Activated naive CD8-positive, alpha-beta T cell treated with anti-CD3 and anti-CD28 coated beads, Interleukin-2, amount 10 ng/mL, durations not matched to agents 7 days and 5 days (primary cell): ENCODE data around the gene NKAP. TPM values are rescaled to one million over a fixed set of nuclear protein-coding genes. Genes with fewer than 3 reads are reported as not detected.
A peak's percentile ranks its signal among the peaks of the same experiment; 100 is the strongest.
"Not testable (repeated sequence)": the region's sequence is repeated elsewhere in the genome, so short reads cannot be mapped to it uniquely, and the experiment has no call there.

ENCODE experiments used
- ATAC-seq: fragments of 150-1000 bp; cut with Tn5 transposase; one replicate; pipeline ENCODE4 v1.10.0; 2021; ENCODE audit warnings: low read depth, moderate library complexity
- POLR2A ChIA-PET: fragments of 350-600 bp; sonication (Branson Sonifier 250); formaldehyde crosslinking; loops from one replicate; lab custom pipeline; 2021; ENCODE audit warnings: antibody characterized with exemption; lab: Charles Lee
- DNase-seq: peaks from one replicate; pipeline ENCODE4 v3.0.0; 2021
- H3K27ac Mint-ChIP-seq: one replicate; pipeline ENCODE4 v1.8.0; 2022; ENCODE audit warnings: mild to moderate bottlenecking, mixed read lengths
- H3K27me3 Mint-ChIP-seq: one replicate; pipeline ENCODE4 v1.8.0; 2022; ENCODE audit warnings: mild to moderate bottlenecking, moderate library complexity, mixed read lengths
- H3K36me3 Mint-ChIP-seq: one replicate; pipeline ENCODE4 v1.8.0; 2021; ENCODE audit warnings: mild to moderate bottlenecking, mixed read lengths
- H3K4me1 Mint-ChIP-seq: one replicate; pipeline ENCODE4 v1.8.0; 2021; ENCODE audit warnings: mixed read lengths
- H3K4me3 Mint-ChIP-seq: one replicate; pipeline ENCODE4 v1.8.0; 2022; ENCODE audit warnings: mild to moderate bottlenecking, moderate library complexity, mixed read lengths
- H3K9me3 Mint-ChIP-seq: one replicate; pipeline ENCODE4 v1.8.0; 2021; ENCODE audit warnings: mixed read lengths
- total RNA-seq, 2 experiments: library from RNA; stranded (reverse); gene quantifications; one replicate each; pipeline ENCODE4 v1.2.3, GENCODE V29; 2021

The NKAP gene
- 10 to 100 TPM; 10.3 to 11.4 TPM for total RNA-seq

DNA sequence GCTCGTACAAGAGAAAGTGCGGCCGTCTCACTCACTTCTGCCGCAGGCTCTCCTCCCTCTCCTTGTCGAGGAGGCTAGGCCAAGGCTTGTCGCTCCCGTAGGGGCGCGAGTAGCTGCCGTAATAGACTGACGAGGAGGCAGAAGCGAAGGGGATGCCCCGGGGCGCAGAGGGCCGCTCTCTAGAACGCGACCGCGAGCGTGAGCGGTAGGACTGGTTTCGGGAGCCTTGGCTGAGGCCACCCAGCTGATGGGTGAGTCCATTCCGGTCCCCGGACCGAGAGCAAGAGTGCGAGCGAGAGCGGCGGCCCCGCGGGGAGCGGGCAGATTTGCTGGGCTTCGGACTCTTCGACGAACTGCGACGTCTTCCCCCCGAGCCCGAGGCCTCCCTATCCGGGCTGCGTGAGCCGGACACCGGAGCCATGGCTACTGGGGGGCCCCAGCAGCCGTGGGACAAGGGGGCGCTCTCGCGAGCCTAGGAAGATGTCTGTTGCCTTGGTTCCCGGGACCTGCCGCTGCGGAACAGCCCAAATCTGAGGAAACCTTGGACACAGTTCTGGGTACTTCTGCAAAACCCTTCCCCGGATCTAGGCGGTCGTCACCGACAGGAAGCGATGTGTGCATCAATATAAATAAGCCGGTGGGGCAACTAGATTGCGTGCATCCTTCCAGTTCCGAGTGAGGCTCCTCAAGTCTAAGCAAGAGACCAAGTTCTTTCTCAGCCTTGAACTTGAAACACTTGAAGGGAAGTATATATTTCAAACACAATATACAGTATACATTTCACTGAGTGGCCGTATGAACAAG is at the start of gene NKAP:
Gene NKAP (minus strand): TSS at position 567 of the 804 bp plus-strand sequence. CDS start 146 bp downstream, at position 421.
- ATAC-seq: peak; percentile 83
- H3K36me3 Mint-ChIP-seq: peaks cover 1% of the 10 kb centered on the region
- H3K27me3 Mint-ChIP-seq: peaks cover under 1% of the 10 kb centered on the region
- DNase-seq: peak; percentile 78
- POLR2A ChIA-PET: interaction anchor here (1.0 to 1.9 kb wide), 2 partner anchors 12 to 122 kb away, joined by 4 to 7 read pairs; no protein-coding TSS in a partner anchor
- peak within 1 kb of the TSS; percentile 99 for H3K27ac Mint-ChIP-seq
- H3K4me3 Mint-ChIP-seq: peak within 1 kb of the TSS; percentile 100
- H3K9me3 Mint-ChIP-seq: no peaks in the 10 kb centered on the region
- H3K4me1 Mint-ChIP-seq: peaks cover 17% of the 10 kb centered on the region

DNA sequence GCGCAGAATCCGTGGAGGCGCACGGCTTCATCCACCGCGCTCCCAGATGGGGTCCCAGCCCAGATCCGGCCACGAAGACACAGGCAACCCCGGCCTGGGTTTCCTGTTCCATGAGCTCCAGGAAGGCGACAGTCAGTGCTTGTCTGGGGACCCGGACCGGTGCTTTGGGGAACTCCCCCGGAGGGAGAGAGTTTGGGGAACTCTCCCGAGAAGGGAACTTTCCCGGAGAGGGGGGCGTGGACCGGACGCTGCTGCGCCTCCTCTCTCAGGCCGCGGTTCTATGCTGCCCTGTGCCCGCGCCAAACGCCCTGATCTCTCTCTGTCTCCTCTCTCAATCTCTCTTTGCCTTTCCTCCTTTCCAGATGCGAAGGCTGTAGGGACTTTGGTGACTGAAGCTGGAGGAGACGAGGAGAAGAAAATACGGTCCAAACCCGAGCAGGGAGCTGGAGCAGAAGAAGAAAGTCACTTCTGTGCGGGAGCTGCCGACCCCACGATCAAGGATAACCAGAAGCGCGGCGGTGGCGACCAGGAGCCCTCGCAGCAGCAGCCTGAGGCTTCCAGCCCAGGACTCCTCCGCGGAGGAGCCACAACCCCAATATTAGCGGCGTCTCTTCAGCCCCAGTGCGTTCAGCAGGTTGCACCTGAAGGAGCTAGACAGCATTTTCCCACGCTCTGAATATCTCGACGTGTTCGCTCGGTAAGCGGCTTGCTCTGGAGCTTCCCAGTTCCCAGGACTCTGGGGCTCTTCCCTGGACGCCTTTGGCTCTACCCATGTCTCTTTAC is 47.6 kb upstream of the NKAP start:
- POLR2A ChIA-PET: interaction anchor here (0.5 kb wide), 1 partner anchor 119 kb away, joined by 4 read pairs; no protein-coding TSS in a partner anchor
- H3K36me3 Mint-ChIP-seq: no peaks in the 10 kb centered on the region
- peak overlapping the region; percentile 68 for H3K4me3 Mint-ChIP-seq
- ATAC-seq (no peak), DNase-seq (peak; percentile 36)
- H3K4me1 Mint-ChIP-seq: peaks cover 10% of the 10 kb centered on the region
- H3K27me3 Mint-ChIP-seq: peaks cover 71% of the 10 kb centered on the region
- no peaks in the 10 kb centered on the region for H3K9me3 Mint-ChIP-seq
- H3K27ac Mint-ChIP-seq: no peak overlapping the region

DNA sequence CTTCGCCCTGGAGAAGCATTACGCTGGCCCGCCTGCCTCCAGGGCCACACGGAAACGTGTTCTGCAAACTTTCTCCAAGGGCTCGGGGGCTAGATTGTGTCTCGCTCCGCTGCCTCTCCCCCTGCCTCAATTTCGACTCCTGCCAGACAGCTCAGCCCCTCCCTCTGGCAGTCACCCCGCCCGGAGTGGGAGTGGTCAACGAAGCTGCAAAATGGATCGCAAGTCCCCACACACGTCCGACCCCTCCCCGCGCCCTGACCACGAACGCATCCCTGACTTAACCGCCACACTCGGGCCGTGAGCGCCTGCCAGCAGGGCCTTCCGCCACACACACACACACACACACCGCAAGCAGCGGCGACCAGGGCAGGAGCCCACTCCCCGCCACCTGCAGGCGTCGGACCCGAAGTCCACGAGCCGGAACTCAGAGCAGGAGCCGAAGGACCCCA is 47.0 kb upstream of the NKAP start:
- no peak for DNase-seq
- peaks cover 10% of the 10 kb centered on the region for H3K4me1 Mint-ChIP-seq
- POLR2A ChIA-PET: no interaction called here
- no peaks in the 10 kb centered on the region for H3K9me3 Mint-ChIP-seq
- ATAC-seq: peak; percentile 26
- H3K27me3 Mint-ChIP-seq: peaks cover 68% of the 10 kb centered on the region
- peak overlapping the region; percentile 68 for H3K4me3 Mint-ChIP-seq
- no peaks in the 10 kb centered on the region for H3K36me3 Mint-ChIP-seq
- no peak overlapping the region for H3K27ac Mint-ChIP-seq

- no peak overlapping the region for H3K27ac Mint-ChIP-seq
- H3K36me3 Mint-ChIP-seq: no peaks in the 10 kb centered on the region
- DNase-seq: no peak
- peaks cover 10% of the 10 kb centered on the region for H3K4me1 Mint-ChIP-seq
- no peaks in the 10 kb centered on the region for H3K9me3 Mint-ChIP-seq
- H3K4me3 Mint-ChIP-seq: peak overlapping the region; percentile 68
- ATAC-seq: no peak
- POLR2A ChIA-PET: no interaction called here
- peaks cover 64% of the 10 kb centered on the region for H3K27me3 Mint-ChIP-seq
These were observed 46.5 kb upstream of the NKAP start for GRCh38 chrX:119989905-119990555.

- no peak overlapping the region for H3K4me3 Mint-ChIP-seq
- DNase-seq (no peak), ATAC-seq (no peak)
- H3K27me3 Mint-ChIP-seq: peaks cover 34% of the 10 kb centered on the region
- POLR2A ChIA-PET: no interaction called here
- H3K9me3 Mint-ChIP-seq: no peaks in the 10 kb centered on the region
- H3K27ac Mint-ChIP-seq: no peak overlapping the region
- no peaks in the 10 kb centered on the region for H3K36me3 Mint-ChIP-seq
- peaks cover 10% of the 10 kb centered on the region for H3K4me1 Mint-ChIP-seq
These were observed 42.7 kb upstream of the NKAP start for GRCh38 chrX:119986203-119986602.

GRCh38 chrX:119984652-119985051 is 41.1 kb upstream of the NKAP start:
- no peaks in the 10 kb centered on the region for H3K36me3 Mint-ChIP-seq
- POLR2A ChIA-PET: no interaction called here
- H3K4me1 Mint-ChIP-seq: peaks cover under 1% of the 10 kb centered on the region
- H3K27ac Mint-ChIP-seq: no peak overlapping the region
- no peaks in the 10 kb centered on the region for H3K9me3 Mint-ChIP-seq
- H3K4me3 Mint-ChIP-seq: no peak overlapping the region
- ATAC-seq (no peak), DNase-seq (no peak)
- peaks cover 19% of the 10 kb centered on the region for H3K27me3 Mint-ChIP-seq

- no peaks in the 10 kb centered on the region for H3K4me1 Mint-ChIP-seq
- H3K4me3 Mint-ChIP-seq: no peak overlapping the region
- DNase-seq: no peak
- no peak for ATAC-seq
- H3K27me3 Mint-ChIP-seq: peaks cover 13% of the 10 kb centered on the region
- POLR2A ChIA-PET: no interaction called here
- H3K27ac Mint-ChIP-seq: no peak overlapping the region
- H3K36me3 Mint-ChIP-seq: no peaks in the 10 kb centered on the region
- H3K9me3 Mint-ChIP-seq: no peaks in the 10 kb centered on the region
These were observed 39.9 kb upstream of the NKAP start for GRCh38 chrX:119983494-119983893.

DNA sequence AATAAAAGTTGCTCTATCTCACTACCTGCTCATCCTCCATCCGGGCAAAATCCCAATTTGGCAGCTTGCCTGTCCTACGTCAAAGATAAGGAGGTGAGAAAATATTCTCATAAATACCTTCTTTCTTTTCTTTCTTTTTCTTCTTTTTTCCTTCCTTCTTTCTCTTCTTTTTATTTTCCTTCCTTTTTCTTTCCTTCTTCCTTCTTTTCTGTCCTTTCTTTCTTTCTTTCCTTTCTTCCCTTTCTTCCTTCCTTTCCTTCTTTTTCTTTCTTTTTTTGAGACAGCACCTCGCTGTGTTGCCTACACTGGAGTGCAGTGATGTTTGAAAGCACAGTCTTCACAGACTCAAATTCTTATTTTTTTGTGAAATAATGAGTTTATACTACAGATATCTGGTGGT is 38.6 kb upstream of the NKAP start:
- Mint-ChIP-seq H3K27ac (no peak overlapping the region), H3K27me3 (peaks cover 7% of the 10 kb centered on the region), H3K9me3 (no peaks in the 10 kb centered on the region), H3K4me1 (no peaks in the 10 kb centered on the region), H3K36me3 (no peaks in the 10 kb centered on the region), H3K4me3 (no peak overlapping the region)
- ATAC-seq: no peak
- POLR2A ChIA-PET: no interaction called here
- no peak for DNase-seq

DNA sequence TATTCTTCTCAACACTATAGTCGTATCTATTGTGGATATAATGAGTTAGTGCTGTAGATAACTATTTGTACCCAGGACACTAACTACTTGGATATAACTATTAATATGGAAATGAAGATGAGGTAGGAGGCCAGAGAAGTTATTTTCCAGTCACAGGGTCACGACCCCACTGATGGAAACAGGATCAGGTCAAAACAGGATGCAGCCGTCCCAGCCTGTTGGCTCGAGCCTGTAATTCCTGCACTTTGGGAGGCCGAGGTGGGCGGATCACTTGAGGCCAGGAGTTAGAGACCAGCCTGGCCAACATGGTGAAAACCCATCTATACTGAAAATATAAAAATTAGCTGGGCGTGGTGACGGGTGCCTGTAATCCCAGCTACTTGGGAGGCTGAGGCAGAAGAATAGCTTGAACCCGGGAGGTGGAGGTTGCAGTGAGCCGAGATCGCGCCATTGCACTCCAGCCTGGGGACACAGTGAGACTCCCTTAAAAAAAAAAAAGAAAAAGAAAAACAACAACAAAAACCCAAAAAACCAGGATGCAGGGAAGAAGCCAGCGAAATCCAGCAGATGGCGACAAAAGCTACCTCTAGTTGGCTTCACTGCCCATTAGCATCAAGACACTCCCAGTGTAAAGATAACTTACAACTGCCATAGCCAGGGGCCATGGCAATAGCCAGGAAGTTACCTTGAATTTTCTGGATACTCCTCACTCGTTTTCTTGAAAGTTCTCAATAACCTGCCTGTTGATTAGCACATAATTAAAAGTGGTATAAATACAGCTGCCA is 37.9 kb upstream of the NKAP start:
- POLR2A ChIA-PET: no interaction called here

DNA sequence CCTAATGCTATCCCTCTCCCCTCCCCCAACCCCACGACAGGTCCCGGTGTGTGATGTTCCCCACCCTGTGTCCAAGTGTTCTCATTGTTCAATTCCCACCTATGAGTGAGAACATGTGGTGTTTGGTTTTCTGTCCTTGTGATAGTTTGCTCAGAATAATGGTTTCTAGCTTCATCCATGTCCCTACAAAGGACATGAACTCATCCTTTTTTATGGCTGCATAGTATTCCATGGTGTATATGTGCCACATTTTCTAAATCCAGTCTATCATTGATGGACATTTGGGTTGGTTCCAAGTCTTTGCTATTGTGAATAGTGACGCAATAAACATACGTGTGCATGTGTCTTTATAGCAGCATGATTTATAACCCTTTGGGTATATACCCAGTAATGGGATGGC is 33.6 kb upstream of the NKAP start:
- ATAC-seq, DNase-seq, H3K4me1 Mint-ChIP-seq, H3K36me3 Mint-ChIP-seq, H3K9me3 Mint-ChIP-seq, H3K4me3 Mint-ChIP-seq, H3K27ac Mint-ChIP-seq, H3K27me3 Mint-ChIP-seq, POLR2A ChIA-PET: not testable (repeated sequence)

More for the DNA sequence above, 37.9 kb upstream of the NKAP start:
- DNase-seq (no peak), ATAC-seq (no peak)
- peaks cover 7% of the 10 kb centered on the region for H3K27me3 Mint-ChIP-seq
- H3K27ac Mint-ChIP-seq: no peak overlapping the region
- H3K9me3 Mint-ChIP-seq: no peaks in the 10 kb centered on the region
- H3K4me3 Mint-ChIP-seq: no peak overlapping the region
- no peaks in the 10 kb centered on the region for H3K4me1 Mint-ChIP-seq
- H3K36me3 Mint-ChIP-seq: no peaks in the 10 kb centered on the region

DNA sequence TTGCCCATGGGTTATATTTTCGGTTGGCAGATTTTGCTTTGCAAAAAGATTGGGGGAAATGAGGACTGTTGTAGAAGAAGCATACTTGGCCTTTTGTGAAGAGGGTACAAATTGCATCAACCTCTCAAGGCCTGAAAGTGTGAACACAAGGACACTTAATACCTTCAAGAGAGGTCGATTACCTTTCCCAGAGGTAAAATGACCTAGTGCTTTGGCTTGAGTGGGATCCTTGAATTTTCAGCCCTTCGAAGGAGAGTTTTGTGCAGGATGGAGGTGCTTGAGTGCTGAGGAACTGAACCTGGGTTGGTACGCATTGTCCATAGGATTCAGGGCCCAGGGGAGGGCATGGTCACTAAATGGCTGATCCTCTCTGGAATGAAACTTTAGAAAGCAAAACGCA is 27.6 kb upstream of the NKAP start:
- Mint-ChIP-seq H3K27me3 (no peaks in the 10 kb centered on the region), H3K4me1 (no peaks in the 10 kb centered on the region), H3K4me3 (no peak overlapping the region), H3K9me3 (no peaks in the 10 kb centered on the region), H3K36me3 (no peaks in the 10 kb centered on the region), H3K27ac (no peak overlapping the region)
- ATAC-seq (no peak), DNase-seq (no peak)
- POLR2A ChIA-PET: no interaction called here

DNA sequence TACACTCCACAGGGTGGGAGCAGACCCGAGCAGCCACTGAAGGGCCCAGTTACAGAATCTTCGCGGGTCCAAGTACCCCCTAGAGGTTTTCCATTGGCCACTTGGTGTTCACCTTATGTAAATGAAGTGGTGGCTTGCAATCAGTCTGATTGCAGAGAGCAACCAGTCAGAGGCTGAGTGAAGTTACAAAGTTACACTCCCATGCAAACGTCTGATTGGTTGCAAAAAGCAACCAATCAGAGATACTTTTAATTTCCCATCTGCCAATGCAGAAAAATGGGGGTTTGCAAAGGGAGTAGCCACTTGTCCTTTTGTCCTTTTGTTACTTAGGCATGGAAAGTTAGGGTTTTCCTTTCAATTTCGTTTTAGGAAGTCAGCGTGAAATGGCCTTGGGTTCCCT is 27.0 kb upstream of the NKAP start:
- POLR2A ChIA-PET: no interaction called here
- H3K36me3 Mint-ChIP-seq: no peaks in the 10 kb centered on the region
- ATAC-seq (no peak), DNase-seq (no peak)
- no peak overlapping the region for H3K27ac Mint-ChIP-seq
- no peaks in the 10 kb centered on the region for H3K9me3 Mint-ChIP-seq
- H3K4me3 Mint-ChIP-seq: no peak overlapping the region
- no peaks in the 10 kb centered on the region for H3K4me1 Mint-ChIP-seq
- H3K27me3 Mint-ChIP-seq: no peaks in the 10 kb centered on the region

- H3K36me3 Mint-ChIP-seq, DNase-seq, POLR2A ChIA-PET, H3K27ac Mint-ChIP-seq, H3K9me3 Mint-ChIP-seq, ATAC-seq, H3K4me3 Mint-ChIP-seq, H3K4me1 Mint-ChIP-seq: not testable (repeated sequence)
- peaks cover 15% of the 10 kb centered on the region for H3K27me3 Mint-ChIP-seq
These were observed 23.3 kb upstream of the NKAP start for GRCh38 chrX:119966837-119967236.
